Measurements from ENCODE around the gene PRKAG2.
"Not testable (repeated sequence)": the region's sequence is repeated elsewhere in the genome, so short reads cannot be mapped to it uniquely, and the experiment has no call there.

The PRKAG2 gene

DNA sequence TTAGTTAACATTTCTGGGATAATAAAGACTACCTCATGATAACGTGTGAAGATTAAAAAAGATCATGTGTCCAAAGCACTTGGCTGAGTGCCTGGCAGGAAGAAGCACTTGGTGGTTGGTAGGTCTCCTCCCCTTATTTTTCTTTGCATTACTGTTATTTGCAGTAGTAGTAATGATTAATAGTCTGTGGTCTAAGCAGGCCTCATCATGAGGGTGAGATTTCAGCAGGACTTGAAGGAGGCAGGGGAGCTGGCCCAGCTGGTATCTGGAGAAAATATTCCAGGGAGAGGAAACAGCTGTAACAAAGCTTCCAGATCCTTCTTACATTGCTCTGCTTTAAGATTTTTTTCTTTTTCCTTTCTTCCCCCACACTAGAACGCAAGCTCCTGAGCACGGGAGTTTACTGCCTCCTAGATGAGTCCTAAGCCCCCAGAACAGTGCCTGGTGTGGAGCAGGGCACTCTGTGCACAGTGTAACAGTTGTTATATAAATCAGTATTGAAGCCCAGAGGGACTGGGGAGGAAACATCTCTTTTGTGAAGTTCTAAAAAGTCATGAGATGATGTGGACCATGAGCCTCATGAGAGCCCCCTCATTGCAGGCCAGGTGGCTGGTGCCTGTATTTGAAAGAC is 326.1 kb downstream of the PRKAG2 start:
- DNase-seq (ENCODE audit: low spot score): no peak

DNA sequence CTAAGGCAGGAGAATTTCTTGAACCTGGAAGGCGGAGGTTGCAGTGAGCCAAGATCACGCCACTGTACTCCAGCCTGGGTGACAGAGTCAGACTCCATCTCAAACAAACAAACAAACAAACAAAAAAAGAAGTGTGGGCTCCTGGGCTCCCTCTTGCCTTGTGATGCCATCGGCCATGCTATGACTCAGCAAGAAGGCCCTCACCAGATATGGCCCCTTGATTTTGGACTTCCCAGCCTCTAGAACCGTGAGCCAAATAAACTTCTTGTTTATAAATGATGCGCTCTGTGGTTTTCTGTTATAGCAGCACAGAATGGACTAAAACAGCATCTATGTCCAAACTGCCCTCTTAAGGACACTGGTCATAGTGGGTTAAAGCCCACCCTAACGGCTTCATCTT is 327.3 kb downstream of the PRKAG2 start:
- no peak for DNase-seq (ENCODE audit: low spot score)

DNA sequence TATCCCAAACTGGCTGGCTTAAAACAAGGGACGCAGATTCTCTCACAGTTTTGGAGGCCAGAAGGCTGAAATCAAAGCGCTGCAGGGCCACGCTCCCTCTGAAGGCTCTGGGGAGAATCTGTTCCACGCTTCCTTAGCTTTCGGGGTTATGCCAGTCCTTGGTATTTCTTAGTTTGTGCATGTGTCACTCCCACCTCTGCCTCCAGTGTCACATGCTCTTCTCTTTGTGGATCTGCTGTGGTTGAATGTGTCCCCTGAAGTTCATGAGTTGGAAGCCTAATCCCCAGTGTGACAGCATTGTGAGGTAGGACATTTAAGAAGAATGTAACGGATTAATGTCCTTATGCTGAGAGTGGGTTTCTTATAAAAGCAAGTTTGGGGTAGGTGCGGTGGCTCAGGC is 327.8 kb downstream of the PRKAG2 start:
- no peak for DNase-seq (ENCODE audit: low spot score)

DNA sequence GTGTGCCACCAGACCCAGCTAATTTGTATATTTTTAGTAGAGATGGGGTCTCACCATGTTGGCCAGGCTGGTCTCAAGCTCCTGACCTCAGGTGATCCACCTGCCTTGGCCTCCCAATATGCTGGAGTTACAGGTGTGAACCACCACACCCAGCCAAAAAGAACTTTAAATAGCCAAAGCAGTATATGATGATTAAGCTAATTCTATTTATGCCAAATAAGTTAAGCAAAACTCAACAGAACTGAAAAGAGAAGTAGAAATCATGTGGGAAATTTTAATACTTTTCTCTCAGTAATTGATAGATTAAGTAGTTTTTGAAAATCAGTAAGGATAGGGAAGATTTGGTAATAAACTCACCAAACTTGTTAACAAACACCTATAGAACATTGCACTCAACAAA is 332.7 kb downstream of the PRKAG2 start:
- no peak for DNase-seq (ENCODE audit: low spot score)

DNA sequence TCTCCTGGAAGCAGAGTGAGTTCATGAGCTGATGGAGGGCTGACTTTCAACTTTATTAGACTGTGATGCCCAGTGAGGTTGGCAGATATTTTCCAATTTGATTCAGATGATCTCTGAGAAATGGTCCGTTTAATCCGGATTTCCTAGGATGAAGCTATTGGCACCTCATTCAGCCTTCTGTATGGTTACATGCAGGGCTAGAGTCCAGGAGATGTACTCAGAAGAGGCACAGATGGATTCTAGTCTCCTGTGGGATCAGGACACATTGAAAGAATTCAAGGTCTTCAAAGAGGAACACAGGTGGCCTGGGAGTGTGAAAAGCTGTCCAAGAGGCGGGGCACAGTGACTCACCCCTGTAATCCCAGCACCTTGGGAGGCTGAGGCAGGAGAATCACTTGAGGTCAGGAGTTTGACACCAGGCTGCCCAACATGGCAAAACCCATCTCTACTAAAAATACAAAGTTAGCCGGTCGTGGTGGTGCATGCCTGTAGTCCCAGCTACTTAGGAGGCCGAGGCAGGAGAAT is 334.2 kb downstream of the PRKAG2 start:
- no peak for DNase-seq (ENCODE audit: low spot score)

DNA sequence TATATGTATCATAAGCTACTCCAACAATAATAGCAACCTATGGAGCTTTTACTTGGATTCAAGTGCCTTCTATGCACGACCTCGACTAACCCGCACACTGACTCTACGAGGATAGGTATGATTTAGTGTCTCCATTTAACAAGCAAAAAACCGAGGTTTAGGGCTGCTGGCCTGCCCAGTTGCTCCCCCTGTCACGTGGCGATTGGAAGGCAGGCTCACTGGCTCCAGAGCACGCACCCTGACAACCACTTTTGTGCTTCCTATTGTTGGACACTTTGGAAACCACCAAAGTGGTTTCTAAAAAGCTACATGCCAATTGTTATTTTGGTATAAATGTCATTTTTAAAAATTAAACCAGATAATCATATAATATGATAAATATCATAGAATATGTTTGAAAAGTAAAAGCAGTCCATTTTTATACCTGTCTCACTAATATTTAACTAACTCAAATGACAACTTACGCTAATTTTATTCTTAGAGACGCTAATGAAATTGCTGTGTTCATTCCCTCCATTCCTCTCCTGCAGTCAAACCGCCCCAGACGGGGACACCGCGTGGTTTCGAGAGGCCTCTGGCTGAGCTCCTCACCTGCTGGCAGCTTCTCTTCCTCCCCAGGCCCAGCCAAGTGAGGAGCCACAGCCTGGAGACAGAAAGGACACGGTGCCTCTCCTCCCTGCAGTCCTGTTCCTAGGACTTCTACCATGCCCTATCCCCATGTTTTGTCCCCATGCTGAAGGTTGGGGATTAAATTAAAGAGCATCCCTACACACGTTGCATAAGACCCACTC is 335.0 kb downstream of the PRKAG2 start:
- DNase-seq (ENCODE audit: low spot score): no peak

DNA sequence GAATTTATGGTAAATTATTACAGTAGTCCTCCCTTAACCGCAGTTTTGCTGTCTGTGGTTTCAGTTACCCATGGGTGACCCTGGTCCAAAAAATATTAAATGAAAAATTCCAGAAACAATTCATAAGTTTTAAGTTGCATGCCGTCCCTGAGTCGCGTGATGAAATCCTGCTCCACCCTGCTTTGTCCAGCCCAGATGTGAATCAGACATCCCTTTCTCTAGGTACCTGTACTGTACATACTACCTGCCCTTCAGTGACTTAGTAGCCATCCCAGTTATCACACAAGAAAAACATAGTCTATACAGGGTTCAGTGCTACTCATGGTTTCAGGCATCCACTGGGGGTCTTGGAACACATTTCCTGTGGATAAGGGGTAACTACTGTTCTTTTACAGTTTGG is 336.8 kb downstream of the PRKAG2 start:
- no peak for DNase-seq (ENCODE audit: low spot score)

DNA sequence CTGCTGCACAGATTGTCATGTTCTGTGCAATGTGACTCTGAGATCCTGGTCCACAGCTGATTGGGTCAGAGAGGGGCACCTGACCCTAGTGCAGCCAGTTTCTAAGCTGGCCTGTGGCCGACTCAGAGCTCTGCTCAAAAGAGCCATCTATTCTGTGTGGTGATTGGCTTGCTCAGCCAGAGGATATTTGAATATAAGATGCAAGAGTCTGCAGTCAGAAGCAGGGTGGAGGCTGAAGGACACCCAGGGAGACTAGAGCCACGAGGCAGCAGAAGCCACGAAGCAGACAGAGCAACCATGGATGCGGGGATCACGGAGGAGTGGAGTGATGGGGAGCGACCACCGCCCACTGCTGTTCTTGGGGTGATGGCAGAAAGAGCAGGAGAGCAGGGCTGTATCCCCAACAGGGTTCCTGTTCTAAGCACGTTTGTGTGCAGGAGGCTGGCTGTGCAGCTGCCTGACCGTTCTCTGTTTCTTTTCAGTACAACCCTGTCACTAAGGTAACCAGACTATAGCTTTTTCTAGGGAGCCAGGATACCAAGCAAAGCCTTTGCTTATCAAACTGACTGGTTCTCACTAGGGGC is 337.7 kb downstream of the PRKAG2 start:
- no peak for DNase-seq (ENCODE audit: low spot score)

DNA sequence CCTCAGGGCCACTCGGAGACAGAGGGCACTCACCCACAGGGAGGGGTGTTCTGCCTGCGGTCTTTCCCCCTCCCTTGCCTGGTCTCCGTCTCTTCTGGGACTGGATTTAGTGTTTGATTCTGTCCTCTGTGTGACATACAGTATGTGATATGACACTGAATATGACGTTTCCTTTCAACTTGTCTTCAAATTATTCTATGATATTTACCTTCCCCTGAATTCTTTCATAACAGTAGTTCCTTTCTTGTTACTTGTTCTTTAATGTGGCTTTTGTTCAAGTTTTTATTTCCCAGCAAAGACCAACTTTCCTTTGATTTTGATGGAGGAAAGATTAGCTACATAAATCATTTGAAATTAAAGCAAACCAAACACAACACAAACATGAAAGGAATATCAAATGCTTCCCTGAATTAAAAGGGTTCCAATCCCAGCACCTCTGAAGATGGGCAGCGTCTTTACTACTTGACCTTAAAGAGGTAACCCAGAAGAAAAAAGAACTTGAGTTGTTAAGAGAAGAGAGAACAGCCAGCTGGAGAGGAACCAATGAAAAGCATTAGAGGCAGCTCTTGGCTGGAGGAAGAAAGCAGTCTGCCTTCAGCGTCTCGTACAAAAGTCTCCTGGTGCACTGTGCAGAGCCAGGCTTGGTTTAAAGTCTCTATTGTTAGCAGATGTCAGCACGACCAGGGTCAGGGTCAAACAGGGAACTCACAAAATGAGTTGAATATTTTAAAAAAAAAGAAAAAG is 338.9 kb downstream of the PRKAG2 start:
- DNase-seq (ENCODE audit: low spot score): no peak

DNA sequence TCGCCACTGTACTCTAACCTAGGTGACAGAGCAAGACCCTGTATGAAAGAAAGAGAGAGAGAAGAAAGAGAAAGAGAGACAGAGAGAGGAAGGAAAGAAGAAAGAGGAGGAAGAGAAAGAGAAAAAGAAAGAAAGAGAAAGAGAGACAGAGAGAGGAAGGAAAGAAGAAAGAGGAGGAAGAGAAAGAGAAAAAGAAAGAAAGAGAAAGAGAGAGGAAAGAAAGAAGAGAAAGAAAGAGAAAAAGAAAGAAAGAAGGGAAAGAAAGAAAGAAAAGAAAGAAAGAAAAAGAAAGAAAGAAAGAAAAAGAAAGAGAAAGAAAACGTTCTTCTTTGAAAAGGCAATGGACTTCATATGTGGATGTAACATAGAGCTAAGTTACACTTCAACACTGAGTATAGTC is 340.7 kb downstream of the PRKAG2 start:
- not testable (repeated sequence) for DNase-seq (ENCODE audit: low spot score)

DNA sequence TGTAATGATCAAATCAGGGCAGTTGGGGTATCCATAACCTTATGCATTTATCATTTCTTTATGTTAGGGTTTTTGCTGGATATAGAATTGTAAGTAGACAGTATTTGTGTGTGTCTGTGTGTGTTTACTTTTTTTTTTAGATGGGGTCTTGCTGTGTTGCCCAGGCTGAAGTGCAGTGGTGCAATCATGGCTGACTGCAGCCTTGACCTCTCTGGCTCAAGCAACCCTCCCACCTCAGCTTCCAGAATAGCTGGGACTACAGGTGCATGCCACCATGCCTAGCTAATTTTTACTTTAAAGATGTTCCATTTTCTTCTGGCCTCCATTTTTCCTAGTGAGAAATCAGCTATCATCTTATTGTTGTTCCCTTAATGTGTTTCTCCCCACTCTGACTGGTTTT is 347.1 kb downstream of the PRKAG2 start:
- DNase-seq (ENCODE audit: low spot score): no peak

DNA sequence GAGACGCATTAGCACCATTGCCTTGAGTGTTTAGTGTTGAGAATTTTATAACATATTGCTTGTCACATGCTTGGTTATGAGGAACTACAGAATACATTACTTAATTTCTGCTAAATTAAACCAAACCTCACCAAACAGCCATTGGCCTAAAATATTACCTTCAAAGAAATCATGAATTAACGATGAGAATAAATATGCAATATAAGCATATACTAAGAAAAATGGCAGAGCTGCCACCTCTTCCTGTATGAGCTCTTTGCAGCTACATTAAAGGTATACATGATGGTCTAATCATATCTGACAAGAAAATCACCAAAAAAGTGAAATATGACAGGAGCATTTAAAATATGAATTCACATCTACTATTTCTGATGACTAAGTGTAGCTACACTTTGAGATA is 352.1 kb downstream of the PRKAG2 start:
- DNase-seq (ENCODE audit: low spot score): no peak

DNA sequence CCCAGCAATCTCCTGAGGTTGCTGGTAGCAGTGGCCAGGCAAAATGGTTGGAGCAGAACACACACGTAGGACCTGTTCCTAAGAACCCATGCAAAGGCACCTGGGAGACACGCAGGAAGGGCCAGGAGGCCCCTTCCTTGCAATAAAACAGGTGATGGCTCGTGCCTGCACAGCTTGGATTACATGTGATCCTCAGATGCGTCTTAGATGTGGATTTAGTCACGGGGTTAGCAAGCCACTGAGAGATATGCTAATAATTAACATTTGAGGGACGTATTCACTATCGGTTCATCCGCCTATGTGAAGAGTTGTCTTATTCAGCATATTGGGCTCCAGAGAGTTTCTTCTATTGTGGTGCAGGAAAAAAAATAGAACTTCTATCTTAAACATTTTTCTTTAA is 352.6 kb downstream of the PRKAG2 start:
- DNase-seq (ENCODE audit: low spot score): no peak

DNA sequence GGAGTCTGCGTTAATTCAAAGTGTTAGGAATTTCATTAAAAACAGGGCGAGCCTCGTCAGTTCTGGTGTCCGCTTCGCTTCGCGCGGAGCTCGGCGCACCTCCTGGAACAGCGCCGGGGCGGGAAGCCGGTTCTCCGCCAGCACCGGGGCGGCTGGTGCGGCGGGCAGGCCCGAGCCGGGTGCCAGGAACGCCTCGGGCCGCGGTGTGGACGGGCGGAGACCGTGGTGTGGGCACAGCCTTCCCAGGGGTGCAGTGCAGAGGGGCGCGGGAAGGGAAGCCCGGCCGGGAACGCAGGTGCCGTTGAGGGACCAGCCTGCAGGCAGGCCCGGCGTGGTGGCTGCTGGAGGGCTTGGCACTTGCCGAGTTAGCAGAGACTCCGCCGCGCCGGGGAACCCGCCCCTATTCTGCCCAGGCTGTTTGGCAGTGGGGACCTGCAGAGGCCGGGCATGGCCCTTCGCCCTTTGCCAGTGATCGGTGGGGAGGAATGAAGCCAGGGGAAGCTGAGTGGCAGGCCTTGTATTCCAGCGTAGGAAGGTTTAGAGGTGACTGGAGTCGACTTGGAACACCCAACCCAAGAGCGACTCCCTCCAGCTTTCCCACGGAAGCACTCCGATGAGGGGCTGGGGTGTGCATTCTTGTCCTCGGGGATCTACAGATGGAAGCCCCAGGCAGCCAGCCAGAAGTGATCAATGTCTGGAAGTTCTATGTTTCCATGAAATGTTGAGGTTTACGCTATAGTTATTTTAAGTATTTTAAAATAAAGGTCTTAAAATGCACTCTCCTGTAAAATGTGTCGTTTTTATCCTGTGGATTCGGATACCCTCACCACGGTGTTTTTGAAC is 356.3 kb downstream of the PRKAG2 start:
- no peak for DNase-seq (ENCODE audit: low spot score)

DNA sequence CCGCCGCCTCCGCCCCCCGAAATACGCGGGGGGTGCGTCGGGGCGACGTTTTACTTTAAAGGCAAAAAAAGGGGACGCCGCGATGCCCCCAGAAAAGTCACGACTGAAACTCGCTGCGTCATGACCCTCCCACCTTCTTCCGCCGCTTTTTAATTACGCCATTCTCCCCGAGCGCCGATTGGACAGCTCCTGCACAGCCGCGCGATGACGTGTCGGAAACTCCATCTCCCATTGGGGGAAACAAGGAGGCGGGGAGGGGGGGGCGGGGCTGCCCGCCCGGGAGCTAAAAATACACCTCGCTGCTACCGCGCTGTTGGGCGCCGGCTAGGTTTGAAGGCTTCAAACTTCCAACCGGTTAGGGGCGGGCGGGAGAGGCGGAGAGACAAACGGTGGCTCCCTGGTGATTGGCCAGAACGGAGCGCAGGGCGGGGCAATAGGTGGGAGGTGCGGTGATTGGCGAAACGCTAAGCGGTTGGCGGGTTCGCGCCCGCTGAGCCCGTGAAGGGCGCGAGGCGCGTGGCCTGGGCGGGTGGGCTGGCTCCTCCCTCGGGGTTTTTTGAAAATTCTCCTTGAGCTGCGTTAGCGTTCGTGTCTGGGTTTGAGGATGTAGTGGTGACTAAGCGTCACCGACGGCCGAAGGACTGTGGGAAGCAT is 357.0 kb downstream of the PRKAG2 start, which contains the start of gene RHEB:
Gene RHEB, minus strand, starts transcription at position 131 of the 654 bp plus-strand sequence. CDS start 384 bp downstream, outside the sequence.
- DNase-seq (ENCODE audit: low spot score): peak; percentile 97

DNA sequence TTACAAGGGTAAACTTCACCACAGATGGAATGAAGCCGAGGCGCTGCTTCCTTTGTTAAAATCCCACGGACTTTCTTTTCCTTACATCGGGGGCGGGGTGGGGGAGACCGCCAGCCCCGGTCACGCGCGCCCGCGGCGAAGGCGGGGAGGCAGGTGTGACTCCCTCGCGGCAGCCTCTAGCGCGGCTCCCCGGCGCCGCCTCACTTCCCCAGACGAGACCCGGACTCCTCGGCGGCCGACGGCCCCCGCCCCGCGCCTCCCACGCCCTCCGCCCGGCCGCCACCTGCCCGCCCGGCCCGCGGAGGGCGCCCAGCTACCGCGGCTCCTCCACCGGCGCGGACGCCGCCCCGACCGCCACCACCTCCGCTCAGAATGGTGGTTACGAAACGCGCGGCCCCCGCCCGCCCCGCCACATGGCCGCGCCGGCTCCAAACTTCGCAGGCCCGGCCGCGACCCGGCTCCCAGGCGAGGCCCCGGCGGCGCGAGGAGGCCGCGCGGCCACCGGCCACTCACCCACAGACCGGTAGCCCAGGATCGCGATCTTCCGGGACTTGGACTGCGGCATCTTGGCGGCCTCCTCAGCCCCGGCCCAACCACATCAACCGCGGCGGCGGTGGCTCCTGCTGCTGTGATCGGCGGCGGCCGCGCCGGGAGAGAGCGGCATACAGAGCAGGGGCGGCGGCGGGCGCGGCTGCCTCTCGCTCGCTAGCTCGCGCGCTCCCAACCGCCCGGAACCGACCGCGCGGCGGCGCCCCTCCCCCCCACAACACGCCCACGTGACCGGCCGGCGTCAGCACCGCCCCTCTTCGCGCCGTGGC is 357.8 kb downstream of the PRKAG2 start:
- DNase-seq (ENCODE audit: low spot score): not testable (repeated sequence)

DNA sequence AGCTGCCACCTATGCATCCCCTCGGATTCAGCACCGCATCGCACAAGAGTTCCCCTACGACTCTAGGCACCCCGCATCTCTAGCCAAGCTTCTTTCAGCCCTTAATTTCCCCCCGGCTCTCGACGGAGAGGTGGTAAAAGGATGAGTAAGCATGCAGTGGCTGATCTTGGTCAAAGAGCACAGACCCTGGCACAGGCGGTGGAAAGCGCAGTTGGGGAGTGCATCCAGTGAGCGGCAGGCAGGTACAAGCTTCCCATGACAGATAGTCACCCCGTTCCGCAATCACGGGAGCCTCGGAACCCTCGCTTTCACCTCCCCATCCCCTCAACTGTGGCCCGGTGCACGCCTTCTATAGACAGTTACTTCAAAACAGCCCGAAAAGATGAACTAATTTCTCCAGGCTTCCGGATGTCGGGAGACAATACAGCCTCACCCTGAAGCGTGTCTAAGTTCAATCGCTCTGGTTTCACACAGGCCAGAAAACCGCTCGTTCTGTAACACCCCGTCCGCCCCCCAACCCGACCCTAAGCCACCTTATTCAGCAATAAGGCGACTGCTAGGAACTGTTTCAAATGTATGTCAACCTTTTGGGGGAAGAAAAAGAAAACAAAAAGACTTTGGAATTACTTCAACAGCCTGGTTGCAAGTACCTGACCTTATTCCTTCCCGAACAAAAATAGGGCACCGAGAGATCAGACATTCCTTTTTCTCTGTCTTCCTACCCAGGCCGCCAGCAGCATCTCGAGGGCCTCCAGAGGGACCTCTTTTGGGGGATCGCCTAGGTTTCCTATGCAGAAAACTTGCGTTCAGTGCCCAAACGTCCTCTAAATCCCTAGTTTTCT is 358.6 kb downstream of the PRKAG2 start:
- DNase-seq (ENCODE audit: low spot score): no peak

DNA sequence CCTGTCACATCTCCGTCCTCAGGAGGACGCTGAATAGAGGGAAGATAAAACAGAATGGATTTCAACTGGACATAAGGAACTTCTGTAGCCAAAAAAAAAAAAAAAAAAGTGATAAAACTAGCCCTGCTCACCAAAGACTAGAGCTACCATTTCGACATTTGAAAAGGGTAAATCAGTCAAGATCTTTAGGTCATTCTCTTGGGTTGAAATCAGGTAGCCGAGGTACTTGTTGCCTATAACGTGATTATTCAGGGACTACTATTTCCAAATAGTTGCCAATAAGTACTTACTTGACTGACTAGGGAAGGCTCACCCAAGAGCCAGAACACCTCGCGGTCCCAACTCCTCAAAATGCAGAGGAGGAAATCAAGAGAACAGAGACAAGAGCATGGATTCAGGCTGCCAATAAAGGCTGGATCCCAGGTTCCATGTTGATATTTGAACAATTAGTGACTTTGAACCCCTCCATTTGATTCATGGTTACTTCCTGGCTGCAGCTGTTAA is 359.3 kb downstream of the PRKAG2 start:
- DNase-seq (ENCODE audit: low spot score): no peak

DNA sequence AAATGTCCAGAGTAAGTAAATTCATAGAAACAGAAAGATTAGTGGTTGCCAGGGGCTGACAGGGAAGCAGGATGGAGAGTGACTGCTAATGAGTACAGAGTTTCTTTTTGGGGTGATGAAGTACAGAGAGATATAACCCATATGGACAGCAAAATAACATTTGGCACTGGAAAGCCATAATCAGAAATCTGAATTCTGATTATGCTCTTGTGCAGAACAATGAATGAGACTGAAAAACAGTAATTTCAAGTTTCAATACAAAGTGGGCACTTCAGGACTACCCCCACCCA is 361.7 kb downstream of the PRKAG2 start:
- no peak for DNase-seq (ENCODE audit: low spot score)
